Tibial nerve (tissue), 4 donors: ENCODE data around the gene DLG1.

ENCODE experiments used
- EP300 ChIP-seq, 2 donors: sonication (generic); formaldehyde crosslinking; IDR thresholded peaks; one replicate each; pipeline ENCODE4 v1.6.1; 2017; ENCODE audit warnings: antibody characterized with exemption in 2 of 2, mild to moderate bottlenecking in 1 of 2
- TF ChIP-seq, protein P1 (sequence below), 5 experiments: fragments of 200-600 bp in 3 of 5; fragments of 450-650 bp in 2 of 5; sonication (generic) in 3 of 5; IDR thresholded peaks; one replicate each; pipeline ENCODE4 v1.5.1; 2016 to 2019; ENCODE audit warnings: antibody characterized with exemption in 5 of 5, mild to moderate bottlenecking in 3 of 5, moderate library complexity in 2 of 5

DNA sequence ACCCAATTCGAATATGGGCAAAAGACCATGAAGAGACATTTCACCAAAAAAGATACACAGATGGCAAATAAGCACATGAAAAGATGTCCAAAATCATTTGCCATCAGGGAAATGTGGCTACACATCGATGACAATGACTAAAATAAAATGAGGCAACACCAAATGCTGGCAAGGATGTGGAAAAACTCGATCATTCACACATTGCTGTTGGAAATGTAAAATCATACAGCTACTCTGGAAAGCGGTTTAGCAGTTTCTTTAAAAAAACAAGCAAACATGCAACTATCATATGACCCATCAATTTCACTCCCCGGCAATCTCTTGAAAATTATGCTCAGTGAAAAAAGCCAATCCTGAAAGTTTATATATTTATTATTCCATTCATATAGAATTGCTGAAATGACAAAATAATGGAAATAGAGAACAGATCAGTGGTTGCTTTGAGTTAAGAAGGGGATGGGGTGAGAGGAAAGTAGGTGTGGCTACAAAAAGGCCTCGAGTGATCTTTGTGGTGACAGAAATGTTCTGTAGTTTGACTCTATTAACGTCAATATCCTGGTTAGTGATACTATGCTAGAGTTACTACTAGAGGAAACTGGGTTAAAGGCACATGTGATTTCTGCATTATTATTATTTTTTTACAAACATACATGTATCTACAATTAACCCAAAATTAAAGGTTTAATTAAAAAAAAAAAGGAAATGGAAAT lies 45.0 kb downstream of the DLG1 start:
- TF ChIP-seq, protein P1, sequence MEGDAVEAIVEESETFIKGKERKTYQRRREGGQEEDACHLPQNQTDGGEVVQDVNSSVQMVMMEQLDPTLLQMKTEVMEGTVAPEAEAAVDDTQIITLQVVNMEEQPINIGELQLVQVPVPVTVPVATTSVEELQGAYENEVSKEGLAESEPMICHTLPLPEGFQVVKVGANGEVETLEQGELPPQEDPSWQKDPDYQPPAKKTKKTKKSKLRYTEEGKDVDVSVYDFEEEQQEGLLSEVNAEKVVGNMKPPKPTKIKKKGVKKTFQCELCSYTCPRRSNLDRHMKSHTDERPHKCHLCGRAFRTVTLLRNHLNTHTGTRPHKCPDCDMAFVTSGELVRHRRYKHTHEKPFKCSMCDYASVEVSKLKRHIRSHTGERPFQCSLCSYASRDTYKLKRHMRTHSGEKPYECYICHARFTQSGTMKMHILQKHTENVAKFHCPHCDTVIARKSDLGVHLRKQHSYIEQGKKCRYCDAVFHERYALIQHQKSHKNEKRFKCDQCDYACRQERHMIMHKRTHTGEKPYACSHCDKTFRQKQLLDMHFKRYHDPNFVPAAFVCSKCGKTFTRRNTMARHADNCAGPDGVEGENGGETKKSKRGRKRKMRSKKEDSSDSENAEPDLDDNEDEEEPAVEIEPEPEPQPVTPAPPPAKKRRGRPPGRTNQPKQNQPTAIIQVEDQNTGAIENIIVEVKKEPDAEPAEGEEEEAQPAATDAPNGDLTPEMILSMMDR (IDR thresholded peaks at IDR 0.05) = no peak
- no peak for TF ChIP-seq EP300 (IDR thresholded peaks at IDR 0.05)
